GM18517 (cell line): Measurements from ENCODE around the gene CDCA4.

Source experiments
- ATAC-seq: cut with Tn5 transposase; IDR thresholded peaks from one replicate; pipeline ENCODE4 v1.9.1; 2021; ENCODE audit warnings: mild to moderate bottlenecking, moderate library complexity; ENCODE audit not compliant: unreplicated experiment

CDCA4 gene

DNA sequence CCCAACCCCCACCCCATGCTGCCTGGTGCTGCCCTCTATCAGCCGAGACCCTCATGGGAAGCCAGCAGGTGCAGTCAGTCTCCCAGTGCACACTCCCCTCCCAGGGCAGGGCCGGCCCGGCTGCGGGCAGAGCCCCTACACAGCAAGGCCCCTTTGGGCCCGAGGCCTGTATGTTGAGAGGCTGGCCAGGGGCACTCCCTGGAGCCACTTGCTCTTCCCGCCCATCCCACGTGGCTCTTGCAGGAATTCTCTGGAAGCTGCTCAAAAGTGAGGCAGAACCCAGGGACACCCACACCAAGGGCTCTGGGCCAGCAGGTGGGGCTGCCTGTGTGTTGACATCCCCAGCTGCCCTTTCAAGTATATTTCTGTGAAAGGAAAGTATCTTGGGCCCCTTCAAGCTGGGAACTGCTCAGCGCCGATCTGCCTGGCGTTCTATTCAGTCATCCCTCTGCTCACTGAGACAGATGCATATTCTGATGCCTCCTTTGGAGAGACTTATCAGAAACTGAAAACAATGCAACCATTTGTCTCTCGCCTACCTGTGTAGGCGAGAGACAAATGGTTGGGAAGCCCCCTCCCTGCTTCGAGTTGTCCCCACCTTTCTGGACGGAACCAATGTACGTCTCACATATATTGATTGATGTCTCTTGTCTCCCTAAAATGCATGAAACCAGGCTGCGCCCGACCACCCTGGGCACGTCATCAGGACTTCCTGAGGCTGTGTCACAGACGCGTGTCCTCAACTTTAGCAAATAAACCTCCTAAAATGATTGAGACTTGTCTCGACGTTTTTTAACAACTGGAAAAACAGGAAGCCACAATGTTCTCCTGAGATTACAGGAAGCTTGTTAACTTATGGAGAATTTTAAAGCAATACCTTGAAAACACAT, 38.4 kb upstream of the CDCA4 start:
- no peak for ATAC-seq

DNA sequence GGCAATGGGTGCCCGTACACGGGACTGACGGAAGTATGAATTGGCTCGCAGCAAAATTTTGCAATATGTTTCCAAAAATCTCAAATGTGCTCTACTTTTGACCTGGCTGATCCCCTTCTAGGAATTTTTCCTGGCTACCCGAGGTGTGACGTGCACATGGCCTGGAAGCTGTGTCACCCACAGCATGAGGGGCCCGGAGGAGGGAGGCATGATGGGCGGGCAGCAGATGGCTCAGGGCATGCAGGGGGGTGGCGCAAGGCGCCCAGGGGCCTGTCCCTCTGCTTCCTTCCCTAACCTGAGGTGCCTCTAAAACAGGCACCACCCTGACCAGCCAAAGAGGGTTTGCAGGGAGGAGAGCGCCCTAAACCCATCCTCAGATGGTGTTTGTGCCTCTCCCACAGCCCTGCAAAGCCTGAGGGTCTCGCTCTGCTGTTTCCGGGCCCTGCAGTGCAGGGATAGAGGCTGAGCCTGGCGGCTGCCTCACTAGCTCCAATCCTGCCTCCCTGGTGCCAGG, 37.7 kb upstream of the CDCA4 start:
- ATAC-seq: no peak

DNA sequence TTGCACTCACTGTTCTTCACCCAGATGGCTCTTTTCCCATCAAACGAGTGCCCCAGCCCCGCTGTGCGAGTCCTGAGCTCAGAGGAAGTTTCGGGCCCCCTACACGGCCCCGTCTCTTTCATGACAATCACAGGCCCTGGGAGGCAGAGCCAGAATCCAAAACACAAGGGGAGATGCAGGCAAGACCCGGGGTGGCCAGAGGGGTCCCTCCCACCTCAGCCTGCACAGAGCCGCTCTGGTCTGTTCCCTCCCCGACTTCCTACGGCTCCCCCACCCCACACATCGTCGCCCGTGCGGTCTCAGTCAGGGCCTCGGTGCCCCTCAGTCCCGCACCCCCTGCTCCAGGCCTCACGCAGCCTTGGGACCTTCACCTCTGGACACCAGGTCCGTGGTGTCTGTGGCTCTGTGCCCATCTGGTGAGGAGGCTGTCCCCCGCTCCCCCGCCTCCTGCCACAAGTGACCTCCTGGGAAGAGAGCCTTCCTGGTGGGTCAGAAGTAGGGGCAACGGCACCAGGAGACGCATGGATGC, 35.5 kb upstream of the CDCA4 start:
- no peak for ATAC-seq

- no peak for ATAC-seq
Observed at GRCh38 chr14:105055736-105056302, 34.9 kb upstream of the CDCA4 start.

- no peak for ATAC-seq
Observed at GRCh38 chr14:105055334-105055733, 34.5 kb upstream of the CDCA4 start.

GRCh38 chr14:105053996-105054395, 33.1 kb upstream of the CDCA4 start:
- ATAC-seq: no peak

- no peak for ATAC-seq
Observed at GRCh38 chr14:105053421-105053820, 32.5 kb upstream of the CDCA4 start.

- ATAC-seq: no peak
Observed at GRCh38 chr14:105052110-105052458, 31.2 kb upstream of the CDCA4 start.

- no peak for ATAC-seq
Observed at GRCh38 chr14:105051182-105052109, 30.6 kb upstream of the CDCA4 start.

- no peak for ATAC-seq
Observed at GRCh38 chr14:105050551-105050897, 29.6 kb upstream of the CDCA4 start.

GRCh38 chr14:105049753-105050550, 29.1 kb upstream of the CDCA4 start:
- ATAC-seq: no peak

DNA sequence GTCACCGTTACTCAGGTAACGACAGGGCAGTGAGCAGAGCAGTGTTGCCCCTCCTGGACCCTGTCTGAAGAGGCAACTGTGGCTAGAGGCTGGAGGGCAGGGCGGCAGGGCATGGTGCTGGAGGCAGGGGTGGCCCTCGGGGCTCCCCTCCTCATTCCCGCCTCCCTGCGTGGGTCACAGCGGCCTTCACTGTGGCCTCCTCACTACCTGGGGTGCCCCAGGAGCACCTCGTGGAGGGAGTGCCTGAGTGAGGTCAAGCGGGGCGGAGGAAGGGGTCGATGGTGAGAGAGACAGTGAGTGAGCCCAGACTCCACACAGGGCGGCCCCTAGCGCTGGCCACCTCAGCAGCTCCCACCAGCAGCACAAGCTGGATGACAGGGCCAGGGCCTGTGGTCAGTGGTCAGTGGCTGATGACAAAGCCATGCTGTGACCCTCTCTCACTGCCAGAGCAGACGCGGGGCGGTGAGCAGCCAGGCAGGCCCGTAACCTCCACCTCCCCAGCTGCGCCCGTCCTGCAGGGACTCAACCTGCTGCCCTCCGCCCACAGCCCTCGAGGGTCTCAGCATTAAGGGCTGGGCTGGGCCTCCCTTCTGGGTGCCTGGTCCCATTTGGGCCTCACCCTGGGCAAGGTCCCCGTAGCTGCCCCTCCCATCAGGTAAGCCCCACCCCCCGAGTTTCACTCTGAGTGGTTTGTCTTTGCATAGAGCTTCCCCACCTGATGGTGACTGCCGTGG, 26.6 kb upstream of the CDCA4 start:
- no peak for ATAC-seq

GRCh38 chr14:105046891-105047282, 26.0 kb upstream of the CDCA4 start:
- no peak for ATAC-seq

- ATAC-seq: no peak
Observed at GRCh38 chr14:105045710-105046326, 24.9 kb upstream of the CDCA4 start.

GRCh38 chr14:105043641-105044040, 22.8 kb upstream of the CDCA4 start:
- no peak for ATAC-seq

- no peak for ATAC-seq
Observed at GRCh38 chr14:105042813-105043212, 21.9 kb upstream of the CDCA4 start.

- ATAC-seq: no peak
Observed at GRCh38 chr14:105041841-105042765, 21.2 kb upstream of the CDCA4 start.
